HEK293 (cell line): ENCODE measurements around the gene PDLIM1.

Experiments used
- ATF2 ChIP-seq: fragments of 450-650 bp; formaldehyde crosslinking; IDR thresholded peaks from 2 replicates; pipeline ENCODE4 v1.5.1; 2016; ENCODE audit warnings: missing biosample characterization, missing genetic modification characterization, low read depth
- CTCF ChIP-seq: fragments of 450-650 bp; formaldehyde crosslinking; IDR thresholded peaks from 2 replicates; pipeline ENCODE4 v1.5.1; 2016; ENCODE audit warnings: missing biosample characterization, missing genetic modification characterization
- GLI4 ChIP-seq: fragments of 450-650 bp; formaldehyde crosslinking; IDR thresholded peaks from 2 replicates; pipeline ENCODE4 v1.5.1; 2016; ENCODE audit warnings: missing biosample characterization, missing genetic modification characterization
- GLIS1 ChIP-seq: fragments of 450-650 bp; formaldehyde crosslinking; IDR thresholded peaks from 2 replicates; pipeline ENCODE4 v1.5.1; 2016; ENCODE audit warnings: missing biosample characterization, missing genetic modification characterization
- PBX3 ChIP-seq: sonication (generic); formaldehyde crosslinking; IDR thresholded peaks from 2 replicates; pipeline ENCODE4 v1.8.1; 2022; ENCODE audit warnings: mild to moderate bottlenecking, moderate library complexity, missing genetic modification reagents
- REST ChIP-seq: fragments of 450-650 bp; formaldehyde crosslinking; IDR thresholded peaks from 2 replicates; pipeline ENCODE4 v1.5.1; 2016; ENCODE audit warnings: missing biosample characterization, missing genetic modification characterization
- ZBTB10 ChIP-seq: fragments of 450-650 bp; formaldehyde crosslinking; IDR thresholded peaks from 2 replicates; pipeline ENCODE4 v1.5.1; 2016; ENCODE audit warnings: missing biosample characterization, missing genetic modification characterization
- ZNF19 ChIP-seq: fragments of 450-650 bp; formaldehyde crosslinking; IDR thresholded peaks from 2 replicates; pipeline ENCODE4; 2016; ENCODE audit warnings: missing biosample characterization, missing genetic modification characterization, low read depth
- ZNF274 ChIP-seq, 2 experiments: fragments of 200-500 bp in 1 of 2; fragments of 450-650 bp in 1 of 2; sonication (Bioruptor generic) in 1 of 2; formaldehyde crosslinking in 1 of 2; IDR thresholded peaks; 2 replicates each; pipeline versions ENCODE4 v1.5.1 to v1.6.1; 2014 to 2016; ENCODE audit warnings: borderline replicate concordance in 1 of 2, inconsistent platforms in 1 of 2, low read length in 1 of 2, missing biosample characterization in 1 of 2, missing genetic modification characterization in 1 of 2
- ZNF529 ChIP-seq: fragments of 450-650 bp; formaldehyde crosslinking; IDR thresholded peaks from 2 replicates; pipeline ENCODE4 v1.5.1; 2017; ENCODE audit warnings: missing genetic modification characterization, missing biosample characterization; ENCODE audit not compliant: insufficient replicate concordance
- ZNF624 ChIP-seq: fragments of 450-650 bp; formaldehyde crosslinking; IDR thresholded peaks from 2 replicates; pipeline ENCODE4 v1.5.1; 2017; ENCODE audit warnings: missing biosample characterization, missing genetic modification characterization
- ZNF76 ChIP-seq: fragments of 450-650 bp; formaldehyde crosslinking; IDR thresholded peaks from 2 replicates; pipeline ENCODE4; 2016; ENCODE audit warnings: low read depth, missing biosample characterization, missing genetic modification characterization, borderline replicate concordance
- ZNF830 ChIP-seq: fragments of 450-650 bp; IDR thresholded peaks from 2 replicates; pipeline ENCODE4 v1.5.0; 2018; ENCODE audit warnings: missing biosample characterization, missing genetic modification characterization, low read depth, mild to moderate bottlenecking, moderate library complexity
- ZNF837 ChIP-seq: fragments of 450-650 bp; formaldehyde crosslinking; IDR thresholded peaks from 2 replicates; pipeline ENCODE4 v1.5.1; 2016; ENCODE audit warnings: missing biosample characterization, missing genetic modification characterization

GRCh38 chr10:95295031-95295755, 4.4 kb upstream of the PDLIM1 start:
- TF ChIP-seq CTCF (tag by site-specific recombination): no peak
- no peak for TF ChIP-seq ATF2 (tag by site-specific recombination)
- no peak for TF ChIP-seq ZNF837 (tag by site-specific recombination)
- no peak for TF ChIP-seq ZNF274 (IDR thresholded peaks at IDR 0.05; ENCODE audit: low read length)
- no peak for TF ChIP-seq ZNF274 (tag by site-specific recombination; IDR thresholded peaks at IDR 0.05; ENCODE audit: borderline replicate concordance)
- TF ChIP-seq GLIS1 (tag by site-specific recombination): no peak
- TF ChIP-seq PBX3 (CRISPR knock-in tag): no peak
- no peak for TF ChIP-seq REST
- no peak for TF ChIP-seq GLI4
- no peak for TF ChIP-seq ZBTB10 (tag by site-specific recombination)
- TF ChIP-seq ZNF76: no peak
- TF ChIP-seq ZNF830 (tag by site-specific recombination): no peak
- no peak for TF ChIP-seq ZNF529
- no peak for TF ChIP-seq ZNF19 (tag by site-specific recombination)
- TF ChIP-seq ZNF624 (tag by site-specific recombination): no peak
